ENCODE measurements around the gene DYNLT2. TPM values are rescaled to one million over a fixed set of nuclear protein-coding genes. Genes with fewer than 3 reads are reported as not detected.

DYNLT2 gene
- total RNA-seq, 6 experiments from 2014 or later: 0.36 to 0.85 (median 0.51) TPM

- H3K4me3 Mint-ChIP-seq: no peak overlapping the region
- no peaks in the 10 kb centered on the region; the same call in 1 of the 2 replicates for H3K27me3 Mint-ChIP-seq (ENCODE audit: insufficient read depth)
- peaks cover 9% of the 10 kb centered on the region for H3K4me1 Mint-ChIP-seq (ENCODE audit: low read depth)
- H3K36me3 Mint-ChIP-seq (ENCODE audit: low read depth): no peaks in the 10 kb centered on the region; the same call in 1 of the 2 replicates
- no peaks in the 10 kb centered on the region for H3K9me3 Mint-ChIP-seq
- no peak overlapping the region for H3K27ac Mint-ChIP-seq
- TF ChIP-seq CTCF (IDR thresholded peaks at IDR 0.05): no peak
- no peak for DNase-seq
Measured at GRCh38 chr6:169714595-169714994, 36.8 kb downstream of the DYNLT2 start.

GRCh38 chr6:169714178-169714577, 37.2 kb downstream of the DYNLT2 start:
- DNase-seq: no peak

GRCh38 chr6:169710009-169710408, 41.4 kb downstream of the DYNLT2 start:
- H3K36me3 Mint-ChIP-seq (ENCODE audit: low read depth): no peaks in the 10 kb centered on the region; the same call in 1 of the 2 replicates
- no peak for TF ChIP-seq CTCF (IDR thresholded peaks at IDR 0.05)
- H3K4me3 Mint-ChIP-seq: no peak overlapping the region
- no peaks in the 10 kb centered on the region; the same call in 1 of the 2 replicates for H3K27me3 Mint-ChIP-seq (ENCODE audit: insufficient read depth)
- no peak for DNase-seq
- no peak overlapping the region for H3K27ac Mint-ChIP-seq
- H3K9me3 Mint-ChIP-seq: no peaks in the 10 kb centered on the region
- peaks cover 15% of the 10 kb centered on the region for H3K4me1 Mint-ChIP-seq (ENCODE audit: low read depth)

More at GRCh38 chr6:169714178-169714577, 37.2 kb downstream of the DYNLT2 start:
- no peak overlapping the region for H3K27ac Mint-ChIP-seq
- no peak for TF ChIP-seq CTCF (IDR thresholded peaks at IDR 0.05)
- no peaks in the 10 kb centered on the region; the same call in 1 of the 2 replicates for H3K36me3 Mint-ChIP-seq (ENCODE audit: low read depth)
- no peak overlapping the region for H3K4me3 Mint-ChIP-seq
- H3K27me3 Mint-ChIP-seq (ENCODE audit: insufficient read depth): no peaks in the 10 kb centered on the region; the same call in 1 of the 2 replicates
- no peaks in the 10 kb centered on the region for H3K9me3 Mint-ChIP-seq
- peaks cover 5% of the 10 kb centered on the region for H3K4me1 Mint-ChIP-seq (ENCODE audit: low read depth)

DNA sequence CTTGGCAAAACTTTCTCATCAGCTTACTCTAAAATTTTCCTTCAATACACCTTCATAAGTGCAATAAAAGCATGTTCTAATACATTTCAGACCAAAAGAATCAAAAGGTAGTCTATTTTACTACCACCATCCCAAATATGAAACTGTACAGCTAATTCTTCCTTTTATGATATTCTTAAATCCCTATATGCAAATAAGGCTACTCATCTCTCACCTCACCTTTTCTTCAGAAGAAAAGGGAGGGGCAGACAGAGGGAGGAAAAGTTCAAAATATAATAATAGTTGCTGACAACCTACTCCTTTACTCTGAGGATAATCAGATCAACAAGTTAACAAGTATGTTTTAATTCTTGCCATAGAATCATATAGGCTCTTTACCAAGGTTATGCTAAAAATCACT, 42.1 kb downstream of the DYNLT2 start:
- H3K4me3 Mint-ChIP-seq: no peak overlapping the region
- peaks cover 21% of the 10 kb centered on the region for H3K4me1 Mint-ChIP-seq (ENCODE audit: low read depth)
- H3K27ac Mint-ChIP-seq: no peak overlapping the region
- TF ChIP-seq CTCF (IDR thresholded peaks at IDR 0.05): no peak
- H3K27me3 Mint-ChIP-seq (ENCODE audit: insufficient read depth): no peaks in the 10 kb centered on the region; the same call in 1 of the 2 replicates
- H3K9me3 Mint-ChIP-seq: no peaks in the 10 kb centered on the region
- peaks cover under 1% of the 10 kb centered on the region; the same call in 1 of the 2 replicates for H3K36me3 Mint-ChIP-seq (ENCODE audit: low read depth)
- no peak for DNase-seq

- TF ChIP-seq CTCF (IDR thresholded peaks at IDR 0.05): no peak
- no peak overlapping the region for H3K27ac Mint-ChIP-seq
- no peaks in the 10 kb centered on the region for H3K9me3 Mint-ChIP-seq
- peaks cover 8% of the 10 kb centered on the region; the same call in 1 of the 2 replicates for H3K36me3 Mint-ChIP-seq (ENCODE audit: low read depth)
- DNase-seq: no peak
- H3K4me3 Mint-ChIP-seq: no peak overlapping the region
- no peaks in the 10 kb centered on the region; the same call in 1 of the 2 replicates for H3K27me3 Mint-ChIP-seq (ENCODE audit: insufficient read depth)
- peaks cover 37% of the 10 kb centered on the region for H3K4me1 Mint-ChIP-seq (ENCODE audit: low read depth)
Measured at GRCh38 chr6:169707772-169708171, 43.6 kb downstream of the DYNLT2 start.

Data from HFFc6 (cell line).